RWPE2 (cell line): ENCODE results near the gene HEPN1.

ENCODE experiments used
- ATAC-seq: fragments of 200-7000 bp; cut with Tn5 transposase; 3 replicates; pipeline ENCODE4 v1.9.1; 2021; ENCODE audit warnings: low read depth
- DNase-seq: peaks from one replicate; pipeline ENCODE4 v3.0.0-alpha.2; 2020; ENCODE audit warnings: low spot score
- H3K27ac ChIP-seq: fragments of 450-650 bp; 2 replicates; pipeline ENCODE4 v1.5.1; 2017; ENCODE audit warnings: mild to moderate bottlenecking; ENCODE audit not compliant: poor library complexity, severe bottlenecking
- H3K27me3 ChIP-seq: fragments of 250-450 bp; sonication (Bioruptor Pico); 2 replicates; pipeline ENCODE4 v1.5.1; 2021; ENCODE audit warnings: mild to moderate bottlenecking, moderate library complexity; ENCODE audit not compliant: insufficient read depth, poor library complexity, severe bottlenecking
- H3K36me3 ChIP-seq: fragments of 250-450 bp; sonication (Bioruptor Pico); 2 replicates; pipeline ENCODE4 v1.5.1; 2020; ENCODE audit warnings: low read depth, mild to moderate bottlenecking, moderate library complexity
- H3K4me1 ChIP-seq: fragments of 250-450 bp; sonication (Bioruptor Pico); 2 replicates; pipeline ENCODE4 v1.5.1; 2021; ENCODE audit warnings: mild to moderate bottlenecking, moderate library complexity; ENCODE audit not compliant: insufficient read depth, poor library complexity, severe bottlenecking
- H3K4me3 ChIP-seq: fragments of 250-450 bp; sonication (Bioruptor Pico); 2 replicates; pipeline ENCODE4 v1.5.1; 2021; ENCODE audit warnings: mild to moderate bottlenecking, moderate library complexity; ENCODE audit not compliant: severe bottlenecking
- H3K9me3 ChIP-seq: fragments of 250-450 bp; sonication (Bioruptor Pico); 2 replicates; pipeline ENCODE4 v1.5.1; 2021; ENCODE audit warnings: mild to moderate bottlenecking, moderate library complexity; ENCODE audit not compliant: severe bottlenecking
- TF ChIP-seq, protein P1 (sequence below): fragments of 450-650 bp; IDR thresholded peaks from one replicate; pipeline ENCODE4 v1.5.1; 2017; ENCODE audit warnings: mild to moderate bottlenecking, moderate library complexity; ENCODE audit not compliant: poor library complexity, severe bottlenecking

Gene HEPN1

DNA sequence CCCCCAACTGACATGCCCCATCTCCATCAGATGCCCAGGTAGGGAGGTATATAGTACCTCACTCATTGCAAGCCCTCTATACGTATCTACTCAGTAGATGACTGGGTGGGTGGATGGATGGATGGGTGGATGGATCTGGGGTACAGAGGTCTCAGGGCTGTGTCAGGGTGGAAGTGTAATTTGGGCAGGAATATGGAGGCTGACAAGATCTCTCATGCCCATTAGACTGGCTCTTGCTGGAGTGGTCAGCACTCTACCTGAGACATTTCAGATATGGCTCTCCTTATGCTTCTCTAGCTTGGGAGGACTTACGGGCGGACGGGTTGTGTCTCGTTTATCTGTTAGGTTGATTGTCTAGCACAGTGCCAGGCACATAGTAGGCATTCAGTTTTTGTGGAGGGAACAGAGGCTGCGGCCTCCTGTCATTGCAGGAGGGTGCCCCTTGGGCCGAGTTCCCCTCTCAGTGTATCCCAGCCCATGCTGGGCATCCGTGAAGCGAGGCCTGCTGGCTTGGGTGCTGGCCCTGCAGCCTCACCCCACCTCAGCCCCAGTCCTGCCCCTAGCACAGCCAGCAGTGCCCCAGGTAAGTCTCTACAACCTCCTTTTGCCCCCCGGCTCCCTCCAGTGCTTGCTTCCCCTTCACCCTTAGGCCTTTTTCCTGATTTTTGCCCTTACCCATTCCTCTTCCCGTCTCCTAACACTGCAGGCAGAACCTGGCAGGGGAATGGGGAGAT lies 40.1 kb upstream of the HEPN1 start:
- Histone ChIP-seq H3K36me3 (0 out of 2 replicates have a peak, but pooled peaks cover 3% of the 10 kb centered on the region), H3K27me3 (no peaks in the 10 kb centered on the region), H3K27ac (no peak overlapping the region), H3K4me1 (no peaks in the 10 kb centered on the region), H3K9me3 (no peaks in the 10 kb centered on the region), H3K4me3 (no peak overlapping the region)
- TF ChIP-seq, protein P1, sequence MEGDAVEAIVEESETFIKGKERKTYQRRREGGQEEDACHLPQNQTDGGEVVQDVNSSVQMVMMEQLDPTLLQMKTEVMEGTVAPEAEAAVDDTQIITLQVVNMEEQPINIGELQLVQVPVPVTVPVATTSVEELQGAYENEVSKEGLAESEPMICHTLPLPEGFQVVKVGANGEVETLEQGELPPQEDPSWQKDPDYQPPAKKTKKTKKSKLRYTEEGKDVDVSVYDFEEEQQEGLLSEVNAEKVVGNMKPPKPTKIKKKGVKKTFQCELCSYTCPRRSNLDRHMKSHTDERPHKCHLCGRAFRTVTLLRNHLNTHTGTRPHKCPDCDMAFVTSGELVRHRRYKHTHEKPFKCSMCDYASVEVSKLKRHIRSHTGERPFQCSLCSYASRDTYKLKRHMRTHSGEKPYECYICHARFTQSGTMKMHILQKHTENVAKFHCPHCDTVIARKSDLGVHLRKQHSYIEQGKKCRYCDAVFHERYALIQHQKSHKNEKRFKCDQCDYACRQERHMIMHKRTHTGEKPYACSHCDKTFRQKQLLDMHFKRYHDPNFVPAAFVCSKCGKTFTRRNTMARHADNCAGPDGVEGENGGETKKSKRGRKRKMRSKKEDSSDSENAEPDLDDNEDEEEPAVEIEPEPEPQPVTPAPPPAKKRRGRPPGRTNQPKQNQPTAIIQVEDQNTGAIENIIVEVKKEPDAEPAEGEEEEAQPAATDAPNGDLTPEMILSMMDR = no peak
- ATAC-seq (no peak), DNase-seq (no peak)

- no peak for ATAC-seq
- DNase-seq = no peak
- H3K4me3 ChIP-seq = no peak overlapping the region
- TF ChIP-seq, protein P1 = no peak
- no peaks in the 10 kb centered on the region for H3K27me3 ChIP-seq
- no peaks in the 10 kb centered on the region for H3K9me3 ChIP-seq
- 0 out of 2 replicates have a peak, but pooled peaks cover 3% of the 10 kb centered on the region for H3K36me3 ChIP-seq
- H3K4me1 ChIP-seq = no peaks in the 10 kb centered on the region
- no peak overlapping the region for H3K27ac ChIP-seq
Measured at GRCh38 chr11:124879493-124880289, 39.4 kb upstream of the HEPN1 start.

- DNase-seq = no peak
- no peaks in the 10 kb centered on the region for H3K4me1 ChIP-seq
- H3K27me3 ChIP-seq = no peaks in the 10 kb centered on the region
- TF ChIP-seq, protein P1 = no peak
- ATAC-seq = no peak
- H3K27ac ChIP-seq = no peak overlapping the region
- H3K4me3 ChIP-seq = no peak overlapping the region
- no peaks in the 10 kb centered on the region for H3K9me3 ChIP-seq
- 0 out of 2 replicates have a peak, but pooled peaks cover 3% of the 10 kb centered on the region for H3K36me3 ChIP-seq
Measured at GRCh38 chr11:124880290-124880611, 38.8 kb upstream of the HEPN1 start.

- TF ChIP-seq, protein P1 = no peak
- Histone ChIP-seq H3K36me3 (0 out of 2 replicates have a peak, but pooled peaks cover 3% of the 10 kb centered on the region), H3K9me3 (no peaks in the 10 kb centered on the region), H3K4me1 (no peaks in the 10 kb centered on the region), H3K27me3 (no peaks in the 10 kb centered on the region), H3K27ac (no peak overlapping the region), H3K4me3 (no peak overlapping the region)
- no peak for DNase-seq
- ATAC-seq = no peak
Measured at GRCh38 chr11:124880958-124881357, 38.1 kb upstream of the HEPN1 start.
